RCC 7860 (cell line): Measurements from ENCODE around the gene CCDC91.
"Not testable (repeated sequence)": the region's sequence is repeated elsewhere in the genome, so short reads cannot be mapped to it uniquely, and the experiment has no call there.

Experiments used
- DNase-seq: peaks from one replicate; pipeline ENCODE4 v3.0.0-alpha.2; 2015; ENCODE audit warnings: low spot score
- FAIRE-seq: peaks from 2 replicates; lab custom pipeline; 2012; peaks lifted over from hg19 to GRCh38; lab: Jason Lieb, UNC

CCDC91 gene

GRCh38 chr12:28231248-28231647 lies 41.0 kb downstream of the CCDC91 start:
- FAIRE-seq (no peak), DNase-seq (no peak)

DNA sequence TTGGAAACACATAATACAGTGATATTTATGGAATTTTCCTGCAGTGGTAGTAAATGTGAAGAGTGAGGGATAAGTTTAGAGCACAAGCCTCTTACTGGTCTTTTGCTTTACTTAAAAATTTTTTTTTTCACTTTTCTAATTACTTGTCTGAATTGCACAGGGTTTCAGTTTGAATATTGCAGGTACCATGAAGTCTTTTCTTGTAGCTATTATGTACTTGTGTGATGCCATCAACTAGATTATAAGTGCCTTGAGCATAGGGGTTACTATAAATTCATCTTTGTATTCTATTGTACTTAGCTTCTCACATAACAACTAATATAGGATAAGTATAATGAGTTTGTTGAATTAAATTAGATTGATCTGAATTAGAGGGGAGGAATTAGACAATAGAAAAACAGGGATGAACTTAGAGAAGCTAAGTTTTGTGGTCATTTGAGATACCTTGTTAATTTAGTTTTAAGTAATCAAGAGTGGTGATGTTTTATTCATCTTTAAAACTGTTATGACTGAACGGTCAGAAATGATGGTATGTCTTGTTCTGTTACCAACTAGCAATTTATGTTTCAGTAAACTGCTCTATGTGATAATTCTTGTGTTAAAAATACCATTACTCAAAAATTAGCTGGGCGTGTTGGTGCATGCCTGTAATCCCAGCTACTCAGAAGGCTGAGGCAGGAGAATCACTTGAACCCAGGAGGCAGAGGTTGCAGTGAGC lies 42.1 kb downstream of the CCDC91 start:
- DNase-seq (no peak), FAIRE-seq (no peak)

- DNase-seq (no peak), FAIRE-seq (no peak)
Observed at GRCh38 chr12:28234444-28234843, 44.2 kb downstream of the CCDC91 start.

- DNase-seq: no peak
- FAIRE-seq: no peak
Observed at GRCh38 chr12:28235015-28235414, 44.8 kb downstream of the CCDC91 start.

GRCh38 chr12:28235985-28236384 lies 45.7 kb downstream of the CCDC91 start:
- no peak for DNase-seq
- FAIRE-seq: no peak

DNA sequence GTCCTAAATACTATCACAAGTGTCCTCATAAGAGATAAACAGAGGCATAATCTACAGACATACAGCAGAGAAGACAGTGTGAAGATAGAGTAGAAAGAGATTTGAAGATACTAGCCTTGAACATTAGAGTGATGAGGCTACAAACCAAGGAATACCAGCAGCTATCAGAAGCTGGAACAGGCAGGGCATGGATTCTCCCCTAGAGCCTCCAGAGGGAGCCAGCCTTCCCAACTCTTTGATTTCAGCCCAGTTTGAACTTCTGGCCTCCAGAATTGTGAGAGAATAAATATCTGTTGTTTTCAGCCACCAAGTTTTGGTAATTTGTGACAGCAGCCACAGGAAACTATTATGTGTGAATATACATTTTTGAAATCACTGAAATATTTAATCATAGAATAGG lies 47.2 kb downstream of the CCDC91 start:
- DNase-seq: no peak
- FAIRE-seq: no peak

DNA sequence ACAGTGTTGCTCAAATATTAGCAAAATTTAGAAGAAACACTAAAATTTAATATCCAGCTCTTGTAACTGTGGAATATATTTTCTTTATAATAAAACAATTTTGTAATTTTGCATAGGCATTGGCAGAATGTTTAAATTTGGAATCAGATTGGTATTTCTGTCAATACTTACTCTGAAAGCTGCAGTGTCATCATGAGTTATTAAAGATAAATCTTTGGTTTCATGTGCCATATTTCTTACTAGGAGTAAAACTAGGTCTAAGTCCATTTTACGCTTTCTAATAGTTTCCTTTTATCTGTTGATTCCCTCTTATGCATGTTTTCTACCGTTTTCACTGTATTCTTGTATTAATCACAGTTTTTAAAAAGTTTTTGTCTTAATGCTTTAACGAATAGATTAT lies 49.7 kb downstream of the CCDC91 start:
- DNase-seq (no peak), FAIRE-seq (no peak)

GRCh38 chr12:28240853-28241252 lies 50.6 kb downstream of the CCDC91 start:
- FAIRE-seq: no peak

GRCh38 chr12:28242129-28242495 lies 51.9 kb downstream of the CCDC91 start:
- DNase-seq (no peak), FAIRE-seq (no peak)

More at GRCh38 chr12:28240853-28241252, 50.6 kb downstream of the CCDC91 start:
- no peak for DNase-seq

GRCh38 chr12:28242496-28243309 lies 52.4 kb downstream of the CCDC91 start:
- no peak for DNase-seq
- no peak for FAIRE-seq

DNA sequence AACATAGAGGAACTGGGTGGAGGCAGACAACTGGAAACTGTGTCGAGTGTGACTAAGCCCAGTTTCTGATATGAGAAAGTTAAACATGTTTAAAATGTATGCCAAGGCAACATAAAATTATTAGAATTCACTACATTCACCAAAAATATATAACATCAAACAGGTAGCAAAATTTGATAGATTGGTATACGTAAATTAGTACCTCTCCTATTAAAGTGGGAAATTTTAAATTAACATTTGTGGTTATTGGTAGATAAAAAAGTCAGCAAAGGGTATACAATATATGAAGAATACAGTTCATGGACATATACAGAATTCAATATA lies 53.0 kb downstream of the CCDC91 start:
- DNase-seq (no peak), FAIRE-seq (no peak)

GRCh38 chr12:28247806-28248205 lies 57.5 kb downstream of the CCDC91 start:
- DNase-seq (no peak), FAIRE-seq (no peak)

DNA sequence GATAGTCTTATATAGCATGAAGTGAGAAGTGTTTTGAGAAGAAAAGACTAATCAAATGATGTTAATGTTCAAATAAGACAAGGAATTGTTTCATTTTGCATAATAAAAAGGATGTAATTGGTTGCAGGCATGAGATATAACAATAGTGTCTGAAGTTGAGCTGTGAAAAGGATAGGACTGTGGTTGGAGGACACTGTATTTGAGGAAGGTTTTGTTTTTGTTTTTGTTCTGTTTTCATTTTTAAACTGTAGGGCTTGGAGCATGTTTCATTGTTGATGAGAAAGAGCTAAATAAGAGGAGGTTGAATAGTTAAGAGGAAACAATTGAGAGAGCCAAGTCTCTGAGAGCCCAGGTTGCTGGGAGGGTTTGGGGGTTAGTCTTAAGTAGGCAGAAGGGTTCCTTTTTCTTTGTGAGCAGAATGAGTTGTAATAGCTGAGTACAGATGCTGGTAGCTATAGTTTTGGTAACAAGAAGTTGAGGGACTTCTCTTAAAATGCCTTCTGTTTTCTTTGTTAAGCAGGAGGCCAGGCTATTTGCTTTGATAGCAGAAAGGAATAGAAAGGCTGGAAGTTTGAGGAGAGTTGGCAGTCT lies 58.4 kb downstream of the CCDC91 start:
- no peak for FAIRE-seq
- DNase-seq: no peak

- no peak for DNase-seq
- FAIRE-seq: no peak
Observed at GRCh38 chr12:28253161-28253641, 62.9 kb downstream of the CCDC91 start.

- no peak for DNase-seq
- no peak for FAIRE-seq
Observed at GRCh38 chr12:28257411-28257810, 67.2 kb downstream of the CCDC91 start.

GRCh38 chr12:28258998-28259397 lies 68.7 kb downstream of the CCDC91 start:
- DNase-seq (no peak), FAIRE-seq (peak; percentile 14)

- DNase-seq (no peak), FAIRE-seq (no peak)
Observed at GRCh38 chr12:28265435-28266042, 75.3 kb downstream of the CCDC91 start.

GRCh38 chr12:28267920-28268607 lies 77.8 kb downstream of the CCDC91 start:
- not testable (repeated sequence) for DNase-seq, FAIRE-seq

DNA sequence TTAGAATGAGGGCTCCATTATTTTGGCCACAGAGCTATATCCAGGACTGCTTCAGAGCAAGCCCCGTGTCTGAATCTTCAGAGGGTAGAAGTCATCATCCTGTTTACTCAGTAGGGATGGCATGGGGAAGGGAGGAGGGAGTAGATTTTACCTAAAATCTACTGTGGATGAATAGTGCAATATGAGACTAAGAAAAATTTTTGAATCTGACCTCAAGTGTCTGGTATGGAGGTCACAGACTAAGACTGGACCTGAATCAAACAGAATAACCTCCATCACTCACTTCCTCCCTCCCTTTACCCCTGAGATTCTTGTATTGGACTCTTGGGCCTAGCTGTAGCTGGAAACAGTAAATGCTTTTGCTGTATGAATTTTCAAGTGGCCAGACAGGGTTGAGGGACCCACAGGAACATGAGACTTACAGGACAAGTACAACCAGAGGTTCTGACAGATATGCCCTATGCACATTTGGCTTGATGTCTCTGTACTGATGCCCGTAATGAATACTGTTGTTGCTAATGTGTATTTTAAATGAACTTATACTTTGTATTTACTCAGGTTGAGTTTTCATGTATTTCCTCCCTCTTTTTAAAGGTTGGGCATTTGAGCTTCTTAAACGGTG lies 78.5 kb downstream of the CCDC91 start:
- FAIRE-seq: no peak

GRCh38 chr12:28269851-28270250 lies 79.6 kb downstream of the CCDC91 start:
- FAIRE-seq (no peak), DNase-seq (no peak)

More for the DNA sequence above, 78.5 kb downstream of the CCDC91 start:
- no peak for DNase-seq
